SK-N-SH (cell line): ENCODE results near the gene CXADR. TPM values are rescaled to one million over a fixed set of nuclear protein-coding genes. Genes with fewer than 3 reads are reported as not detected.

ENCODE experiments used
- CTCF ChIA-PET: fragments of 300-600, 350-600 bp; formaldehyde crosslinking; extraction: SDS; loops from one replicate; lab custom pipeline; 2021; lab: Yijun Ruan, JAX
- POLR2A ChIA-PET: fragments of 350-600 bp; sonication (Branson Sonifier 250); formaldehyde crosslinking; extraction: SDS; loops from one replicate; lab custom pipeline; 2020; ENCODE audit warnings: antibody characterized with exemption, inconsistent platforms; lab: Yijun Ruan, JAX
- DNase-seq: peaks from one replicate; pipeline ENCODE4 v3.0.0; 2012
- H2AFZ ChIP-seq: fragments of 200-600 bp; sonication (generic); 2 replicates; pipeline ENCODE4 v1.8.1; 2016; ENCODE audit warnings: antibody characterized with exemption, mild to moderate bottlenecking, low read depth
- H3F3A ChIP-seq: fragments of 200-600 bp; sonication (generic); replicated peaks from 2 replicates; pipeline ENCODE3; 2016; ENCODE audit warnings: antibody characterized with exemption, mild to moderate bottlenecking; ENCODE audit not compliant: insufficient read depth
- H3K27ac ChIP-seq, 2 experiments: fragments of 200-500 bp in 1 of 2; fragments of 200-600 bp in 1 of 2; sonication (Bioruptor generic) in 1 of 2; sonication (generic), shearing (Covaris generic) in 1 of 2; 2 replicates each; pipeline versions ENCODE4 v1.5.1 to v1.6.1; 2014 to 2016; ENCODE audit warnings: low read depth in 2 of 2, inconsistent platforms in 1 of 2, low read length in 1 of 2, mild to moderate bottlenecking in 1 of 2, mixed read lengths in 1 of 2
- H3K27me3 ChIP-seq: fragments of 200-600 bp; sonication (generic), shearing (Covaris generic); 2 replicates; pipeline ENCODE4 v1.6.1; 2016; ENCODE audit warnings: mixed run types; ENCODE audit not compliant: insufficient read depth
- H3K36me3 ChIP-seq, 2 experiments: fragments of 200-500 bp in 1 of 2; fragments of 200-600 bp in 1 of 2; sonication (Bioruptor generic) in 1 of 2; sonication (generic) in 1 of 2; replicated peaks in 1 of 2; 2 replicates each; pipeline versions ENCODE3 to v1.5.1; 2014 to 2016; ENCODE audit warnings: low read length in 1 of 2, mild to moderate bottlenecking in 1 of 2; ENCODE audit not compliant: insufficient read depth in 2 of 2, control insufficient read depth in 1 of 2
- H3K4me1 ChIP-seq, 2 experiments: fragments of 200-500 bp in 1 of 2; fragments of 200-600 bp in 1 of 2; sonication (Bioruptor generic) in 1 of 2; sonication (generic), shearing (Covaris generic) in 1 of 2; 2 replicates each; pipeline versions ENCODE4 v1.5.1 to v1.6.1; 2014 to 2016; ENCODE audit warnings: low read depth in 1 of 2, low read length in 1 of 2, mixed run types in 1 of 2; ENCODE audit not compliant: insufficient read depth in 2 of 2, control insufficient read depth in 1 of 2
- H3K4me2 ChIP-seq: fragments of 200-600 bp; sonication (generic), shearing (Covaris generic); 2 replicates; pipeline ENCODE4 v1.6.1; 2017; ENCODE audit warnings: mixed run types
- H3K4me3 ChIP-seq, 2 experiments: fragments of 200-500 bp in 1 of 2; fragments of 200-600 bp in 1 of 2; sonication (Bioruptor generic) in 1 of 2; sonication (generic), shearing (Covaris generic) in 1 of 2; 2 replicates each; pipeline versions ENCODE4 v1.5.1 to v1.8.1; 2014 to 2016; ENCODE audit warnings: low read depth in 2 of 2, inconsistent platforms in 1 of 2, low read length in 1 of 2, mild to moderate bottlenecking in 1 of 2, mixed read lengths in 1 of 2, moderate library complexity in 1 of 2
- H3K79me2 ChIP-seq: fragments of 200-600 bp; sonication (generic); 2 replicates; pipeline ENCODE4 v1.8.1; 2017; ENCODE audit warnings: mild to moderate bottlenecking; ENCODE audit not compliant: insufficient read depth
- H3K9ac ChIP-seq: fragments of 200-600 bp; sonication (generic); 2 replicates; pipeline ENCODE4 v1.6.1; 2017; ENCODE audit warnings: mixed run types
- H3K9me2 ChIP-seq: fragments of 200-600 bp; sonication (generic); 2 replicates; pipeline ENCODE4 v1.6.1; 2017; ENCODE audit warnings: mixed run types
- H3K9me3 ChIP-seq: fragments of 200-600 bp; sonication (generic); 2 replicates; pipeline ENCODE4 v1.6.1; 2017; ENCODE audit warnings: mixed run types, mild to moderate bottlenecking, moderate library complexity
- H4K20me1 ChIP-seq: fragments of 200-600 bp; sonication (generic); 2 replicates; pipeline ENCODE4 v1.6.1; 2017; ENCODE audit warnings: mild to moderate bottlenecking, mixed run types; ENCODE audit not compliant: insufficient read depth
- FOSL2 ChIP-seq: IDR thresholded peaks from 2 replicates; pipeline ENCODE4 v1.4.0; 2012; ENCODE audit warnings: low read depth, mild to moderate bottlenecking, moderate library complexity, borderline replicate concordance
- FOXJ3 ChIP-seq: sonication (generic); formaldehyde crosslinking; IDR thresholded peaks from 2 replicates; pipeline ENCODE4 v1.5.1; 2020; ENCODE audit warnings: mild to moderate bottlenecking, missing genetic modification reagents
- GABPA ChIP-seq: IDR thresholded peaks from 2 replicates; pipeline ENCODE4 v1.4.0; 2012; ENCODE audit warnings: low read depth, mild to moderate bottlenecking
- GATA2 ChIP-seq: sonication (generic); formaldehyde crosslinking; IDR thresholded peaks from 2 replicates; pipeline ENCODE4 v1.5.0; 2020; ENCODE audit warnings: mild to moderate bottlenecking, missing genetic modification reagents
- MEF2A ChIP-seq: IDR thresholded peaks from 2 replicates; pipeline ENCODE4 v1.4.0; 2012; ENCODE audit warnings: low read depth, borderline replicate concordance
- RAD21 ChIP-seq: IDR thresholded peaks from 2 replicates; pipeline ENCODE4 v1.6.1; 2012; ENCODE audit warnings: mild to moderate bottlenecking, low read length
- RXRA ChIP-seq: IDR thresholded peaks from 2 replicates; pipeline ENCODE4 v1.4.0; 2012; ENCODE audit warnings: low read depth, mild to moderate bottlenecking, borderline replicate concordance
- SIN3A ChIP-seq: IDR thresholded peaks from 2 replicates; pipeline ENCODE4 v1.6.1; 2012; ENCODE audit warnings: low read depth, mild to moderate bottlenecking, low read length, moderate library complexity, borderline replicate concordance
- TCF12 ChIP-seq: IDR thresholded peaks from 2 replicates; pipeline ENCODE4 v1.4.0; 2012
- YY1 ChIP-seq: IDR thresholded peaks from 2 replicates; pipeline ENCODE4 v1.4.0; 2012; ENCODE audit warnings: low read depth, mild to moderate bottlenecking
- WGBS: methylation state at CpG from one replicate; pipeline ENCODE4 v1.1.6; 2017; ENCODE audit warnings: low lambda C conversion rate; 5-methylcytosine and 5-hydroxymethylcytosine counted together
- polyA plus RNA-seq, 3 experiments: library from polyadenylated mRNA; depleted of rRNA; stranded (reverse); fragments of >200 nt; gene quantifications; 2 replicates each; pipeline ENCODE4 v1.2.3, GENCODE V29; 2012
- TF ChIP-seq, protein P1 (sequence below): IDR thresholded peaks from 2 replicates; pipeline ENCODE4 v1.4.0; 2012; ENCODE audit warnings: low read depth, borderline replicate concordance
- TF ChIP-seq, protein P2 (sequence below): fragments of 200-600 bp; sonication (generic); IDR thresholded peaks from 2 replicates; pipeline ENCODE4 v1.6.1; 2017; ENCODE audit warnings: antibody characterized with exemption, mild to moderate bottlenecking, moderate library complexity
- TF ChIP-seq, protein P3 (sequence below): fragments of 150-350 bp; IDR thresholded peaks from 2 replicates; pipeline ENCODE4 v1.6.1; 2017; ENCODE audit warnings: antibody characterized with exemption, low read length, low read depth, borderline replicate concordance
- TF ChIP-seq, protein P4 (sequence below): IDR thresholded peaks from 2 replicates; pipeline ENCODE4 v1.4.0; 2012; ENCODE audit warnings: low read depth, borderline replicate concordance
- TF ChIP-seq, protein P5 (sequence below): IDR thresholded peaks from 2 replicates; pipeline ENCODE4 v1.6.1; 2012; ENCODE audit warnings: mild to moderate bottlenecking, low read depth, low read length, moderate library complexity

Gene CXADR
- polyA plus RNA-seq, 1 of the 3 experiments (the other 2 are of a cell fraction), result 1.1 TPM

DNA sequence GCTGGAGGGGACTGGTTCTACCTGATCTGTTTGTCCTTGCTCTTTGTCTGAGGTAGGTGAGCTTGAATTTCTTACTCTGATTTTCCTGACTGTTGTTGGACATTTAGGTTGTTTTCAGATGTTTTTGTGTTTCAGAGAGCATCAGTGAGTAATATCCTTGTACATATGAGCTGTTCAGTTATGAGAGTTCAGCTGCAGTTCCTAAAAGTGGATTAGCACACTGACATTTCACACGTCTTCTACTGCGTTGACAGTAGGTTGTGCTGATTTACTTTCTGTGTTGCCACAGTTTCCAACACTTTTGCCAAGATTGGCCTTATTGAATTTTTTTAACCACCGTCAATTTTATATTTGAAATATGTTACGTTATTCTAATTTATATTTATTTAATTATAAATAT is 27.7 kb downstream of the CXADR start (continued):
- no peak for TF ChIP-seq GABPA
- TF ChIP-seq, protein P1, sequence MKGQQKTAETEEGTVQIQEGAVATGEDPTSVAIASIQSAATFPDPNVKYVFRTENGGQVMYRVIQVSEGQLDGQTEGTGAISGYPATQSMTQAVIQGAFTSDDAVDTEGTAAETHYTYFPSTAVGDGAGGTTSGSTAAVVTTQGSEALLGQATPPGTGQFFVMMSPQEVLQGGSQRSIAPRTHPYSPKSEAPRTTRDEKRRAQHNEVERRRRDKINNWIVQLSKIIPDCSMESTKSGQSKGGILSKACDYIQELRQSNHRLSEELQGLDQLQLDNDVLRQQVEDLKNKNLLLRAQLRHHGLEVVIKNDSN, result no peak

DNA sequence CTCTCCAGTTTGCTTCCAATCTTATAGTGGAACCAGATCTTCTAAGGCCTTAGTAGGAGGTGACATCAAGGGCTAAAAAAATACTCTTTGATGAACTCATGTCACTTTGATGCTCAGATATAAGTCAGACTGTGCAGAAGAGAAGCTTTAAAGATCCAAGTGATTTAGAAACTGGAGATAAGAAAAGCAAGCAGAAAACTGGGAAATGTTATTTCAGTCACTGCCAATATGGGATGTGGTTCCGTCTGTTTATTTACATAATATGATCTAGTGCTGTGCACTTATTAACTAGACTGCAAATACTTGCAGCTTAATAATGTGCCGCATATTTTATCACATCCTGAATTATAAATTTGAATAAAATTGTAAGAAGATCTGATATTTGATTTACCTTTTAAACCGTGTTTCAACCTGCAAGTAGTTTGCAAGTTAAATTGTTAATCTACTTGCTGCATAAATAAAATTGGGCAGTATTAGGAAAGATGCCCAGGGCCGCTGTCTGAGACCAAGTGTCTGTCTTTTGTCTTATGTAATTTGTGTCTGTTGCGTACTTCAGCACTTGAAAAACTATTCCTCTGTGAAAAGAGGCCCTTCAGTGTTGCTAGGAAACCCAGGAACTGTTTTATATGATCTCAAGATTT is 29.6 kb downstream of the CXADR start:
- H3K9ac ChIP-seq, result no peak overlapping the region
- H3K9me3 ChIP-seq, result no peaks in the 10 kb centered on the region
- no peaks in the 10 kb centered on the region for H3K36me3 ChIP-seq
- TF ChIP-seq RXRA (no peak), FOSL2 (no peak), MEF2A (no peak), TCF12 (0 out of 2 replicates have a peak, but pooled peaks have one; percentile 8), GATA2 (CRISPR knock-in tag) (peak; percentile 44; the same call in 1 of the 2 replicates)
- TF ChIP-seq, protein P2, sequence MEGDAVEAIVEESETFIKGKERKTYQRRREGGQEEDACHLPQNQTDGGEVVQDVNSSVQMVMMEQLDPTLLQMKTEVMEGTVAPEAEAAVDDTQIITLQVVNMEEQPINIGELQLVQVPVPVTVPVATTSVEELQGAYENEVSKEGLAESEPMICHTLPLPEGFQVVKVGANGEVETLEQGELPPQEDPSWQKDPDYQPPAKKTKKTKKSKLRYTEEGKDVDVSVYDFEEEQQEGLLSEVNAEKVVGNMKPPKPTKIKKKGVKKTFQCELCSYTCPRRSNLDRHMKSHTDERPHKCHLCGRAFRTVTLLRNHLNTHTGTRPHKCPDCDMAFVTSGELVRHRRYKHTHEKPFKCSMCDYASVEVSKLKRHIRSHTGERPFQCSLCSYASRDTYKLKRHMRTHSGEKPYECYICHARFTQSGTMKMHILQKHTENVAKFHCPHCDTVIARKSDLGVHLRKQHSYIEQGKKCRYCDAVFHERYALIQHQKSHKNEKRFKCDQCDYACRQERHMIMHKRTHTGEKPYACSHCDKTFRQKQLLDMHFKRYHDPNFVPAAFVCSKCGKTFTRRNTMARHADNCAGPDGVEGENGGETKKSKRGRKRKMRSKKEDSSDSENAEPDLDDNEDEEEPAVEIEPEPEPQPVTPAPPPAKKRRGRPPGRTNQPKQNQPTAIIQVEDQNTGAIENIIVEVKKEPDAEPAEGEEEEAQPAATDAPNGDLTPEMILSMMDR, result no peak
- no peaks in the 10 kb centered on the region for H3K27me3 ChIP-seq
- H3K9me2 ChIP-seq, result no peaks in the 10 kb centered on the region
- DNase-seq, result peak; percentile 34
- H3F3A ChIP-seq, result no peaks in the 10 kb centered on the region
- H2AFZ ChIP-seq, result no peak overlapping the region
- CTCF ChIA-PET, result interaction anchor here (0.6 to 1.8 kb wide), 4 partner anchors 12 to 300 kb away, joined by 3 to 8 read pairs (median 4); partner anchors contain the start of gene CXADR
- no peaks in the 10 kb centered on the region for H3K79me2 ChIP-seq
- no peaks in the 10 kb centered on the region for H4K20me1 ChIP-seq
- H3K27ac ChIP-seq, result peak overlapping the region in 1 of 2 experiments; percentile 82; a peak in 2 of 4 replicates
- H3K4me2 ChIP-seq, result no peak overlapping the region
- POLR2A ChIA-PET, result no interaction called here
- no peak overlapping the region for H3K4me3 ChIP-seq
- peaks cover 0 to 8% of the 10 kb centered on the region in 2 experiments; a peak in 2 of 4 replicates for H3K4me1 ChIP-seq
- WGBS, result 32% methylated on average over 5 of the region's 5 CpGs

DNA sequence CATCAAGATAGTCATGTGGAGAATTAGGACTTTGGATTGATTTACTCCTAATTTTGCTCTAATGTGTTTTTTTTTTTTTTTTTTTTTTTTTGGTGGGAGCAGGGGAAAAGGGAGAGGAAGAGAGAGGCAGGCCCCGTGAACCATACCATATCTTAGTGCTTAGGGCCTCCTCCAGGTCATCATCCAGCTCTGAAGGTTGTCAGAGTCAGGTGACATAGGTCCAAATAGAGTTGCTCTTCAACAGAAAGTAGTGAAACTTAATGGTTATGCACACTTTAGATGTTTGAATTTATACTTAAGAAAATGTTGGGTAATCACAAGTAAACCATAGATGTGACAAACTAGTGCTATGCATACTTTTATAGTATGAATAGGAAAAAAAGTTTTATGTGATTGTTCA is 32.2 kb downstream of the CXADR start:
- Histone ChIP-seq H3K79me2 (no peaks in the 10 kb centered on the region), H3F3A (no peaks in the 10 kb centered on the region), H3K4me1 (peaks cover 0 to 12% of the 10 kb centered on the region in 2 experiments; a peak in 2 of 4 replicates), H2AFZ (no peak overlapping the region), H4K20me1 (no peaks in the 10 kb centered on the region), H3K9me3 (no peaks in the 10 kb centered on the region), H3K4me3 (no peak overlapping the region), H3K9ac (no peak overlapping the region), H3K27me3 (no peaks in the 10 kb centered on the region), H3K4me2 (no peak overlapping the region), H3K27ac (no peak overlapping the region), H3K9me2 (no peaks in the 10 kb centered on the region), H3K36me3 (no peaks in the 10 kb centered on the region)
- WGBS, result 68% methylated on average over 1 of the region's 1 CpG
- ChIA-PET CTCF (interaction anchor here (0.6 to 2.2 kb wide), 2 partner anchors 10 to 25 kb away, joined by 3 to 9 read pairs; no protein-coding TSS in a partner anchor), POLR2A (no interaction called here)
- no peak for DNase-seq
- TF ChIP-seq, protein P3, sequence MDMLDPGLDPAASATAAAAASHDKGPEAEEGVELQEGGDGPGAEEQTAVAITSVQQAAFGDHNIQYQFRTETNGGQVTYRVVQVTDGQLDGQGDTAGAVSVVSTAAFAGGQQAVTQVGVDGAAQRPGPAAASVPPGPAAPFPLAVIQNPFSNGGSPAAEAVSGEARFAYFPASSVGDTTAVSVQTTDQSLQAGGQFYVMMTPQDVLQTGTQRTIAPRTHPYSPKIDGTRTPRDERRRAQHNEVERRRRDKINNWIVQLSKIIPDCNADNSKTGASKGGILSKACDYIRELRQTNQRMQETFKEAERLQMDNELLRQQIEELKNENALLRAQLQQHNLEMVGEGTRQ, result no peak
- TF ChIP-seq FOSL2 (no peak), FOXJ3 (CRISPR knock-in tag) (no peak), RAD21 (no peak), SIN3A (no peak), RXRA (no peak), YY1 (no peak)
- TF ChIP-seq, protein P4, sequence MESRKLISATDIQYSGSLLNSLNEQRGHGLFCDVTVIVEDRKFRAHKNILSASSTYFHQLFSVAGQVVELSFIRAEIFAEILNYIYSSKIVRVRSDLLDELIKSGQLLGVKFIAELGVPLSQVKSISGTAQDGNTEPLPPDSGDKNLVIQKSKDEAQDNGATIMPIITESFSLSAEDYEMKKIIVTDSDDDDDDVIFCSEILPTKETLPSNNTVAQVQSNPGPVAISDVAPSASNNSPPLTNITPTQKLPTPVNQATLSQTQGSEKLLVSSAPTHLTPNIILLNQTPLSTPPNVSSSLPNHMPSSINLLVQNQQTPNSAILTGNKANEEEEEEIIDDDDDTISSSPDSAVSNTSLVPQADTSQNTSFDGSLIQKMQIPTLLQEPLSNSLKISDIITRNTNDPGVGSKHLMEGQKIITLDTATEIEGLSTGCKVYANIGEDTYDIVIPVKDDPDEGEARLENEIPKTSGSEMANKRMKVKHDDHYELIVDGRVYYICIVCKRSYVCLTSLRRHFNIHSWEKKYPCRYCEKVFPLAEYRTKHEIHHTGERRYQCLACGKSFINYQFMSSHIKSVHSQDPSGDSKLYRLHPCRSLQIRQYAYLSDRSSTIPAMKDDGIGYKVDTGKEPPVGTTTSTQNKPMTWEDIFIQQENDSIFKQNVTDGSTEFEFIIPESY, result no peak
- TF ChIP-seq, protein P5, sequence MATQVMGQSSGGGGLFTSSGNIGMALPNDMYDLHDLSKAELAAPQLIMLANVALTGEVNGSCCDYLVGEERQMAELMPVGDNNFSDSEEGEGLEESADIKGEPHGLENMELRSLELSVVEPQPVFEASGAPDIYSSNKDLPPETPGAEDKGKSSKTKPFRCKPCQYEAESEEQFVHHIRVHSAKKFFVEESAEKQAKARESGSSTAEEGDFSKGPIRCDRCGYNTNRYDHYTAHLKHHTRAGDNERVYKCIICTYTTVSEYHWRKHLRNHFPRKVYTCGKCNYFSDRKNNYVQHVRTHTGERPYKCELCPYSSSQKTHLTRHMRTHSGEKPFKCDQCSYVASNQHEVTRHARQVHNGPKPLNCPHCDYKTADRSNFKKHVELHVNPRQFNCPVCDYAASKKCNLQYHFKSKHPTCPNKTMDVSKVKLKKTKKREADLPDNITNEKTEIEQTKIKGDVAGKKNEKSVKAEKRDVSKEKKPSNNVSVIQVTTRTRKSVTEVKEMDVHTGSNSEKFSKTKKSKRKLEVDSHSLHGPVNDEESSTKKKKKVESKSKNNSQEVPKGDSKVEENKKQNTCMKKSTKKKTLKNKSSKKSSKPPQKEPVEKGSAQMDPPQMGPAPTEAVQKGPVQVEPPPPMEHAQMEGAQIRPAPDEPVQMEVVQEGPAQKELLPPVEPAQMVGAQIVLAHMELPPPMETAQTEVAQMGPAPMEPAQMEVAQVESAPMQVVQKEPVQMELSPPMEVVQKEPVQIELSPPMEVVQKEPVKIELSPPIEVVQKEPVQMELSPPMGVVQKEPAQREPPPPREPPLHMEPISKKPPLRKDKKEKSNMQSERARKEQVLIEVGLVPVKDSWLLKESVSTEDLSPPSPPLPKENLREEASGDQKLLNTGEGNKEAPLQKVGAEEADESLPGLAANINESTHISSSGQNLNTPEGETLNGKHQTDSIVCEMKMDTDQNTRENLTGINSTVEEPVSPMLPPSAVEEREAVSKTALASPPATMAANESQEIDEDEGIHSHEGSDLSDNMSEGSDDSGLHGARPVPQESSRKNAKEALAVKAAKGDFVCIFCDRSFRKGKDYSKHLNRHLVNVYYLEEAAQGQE, result no peak
